ENCODE data around the gene GLUD2.
"Not testable (repeated sequence)": the region's sequence is repeated elsewhere in the genome, so short reads cannot be mapped to it uniquely, and the experiment has no call there.

GLUD2 gene

DNA sequence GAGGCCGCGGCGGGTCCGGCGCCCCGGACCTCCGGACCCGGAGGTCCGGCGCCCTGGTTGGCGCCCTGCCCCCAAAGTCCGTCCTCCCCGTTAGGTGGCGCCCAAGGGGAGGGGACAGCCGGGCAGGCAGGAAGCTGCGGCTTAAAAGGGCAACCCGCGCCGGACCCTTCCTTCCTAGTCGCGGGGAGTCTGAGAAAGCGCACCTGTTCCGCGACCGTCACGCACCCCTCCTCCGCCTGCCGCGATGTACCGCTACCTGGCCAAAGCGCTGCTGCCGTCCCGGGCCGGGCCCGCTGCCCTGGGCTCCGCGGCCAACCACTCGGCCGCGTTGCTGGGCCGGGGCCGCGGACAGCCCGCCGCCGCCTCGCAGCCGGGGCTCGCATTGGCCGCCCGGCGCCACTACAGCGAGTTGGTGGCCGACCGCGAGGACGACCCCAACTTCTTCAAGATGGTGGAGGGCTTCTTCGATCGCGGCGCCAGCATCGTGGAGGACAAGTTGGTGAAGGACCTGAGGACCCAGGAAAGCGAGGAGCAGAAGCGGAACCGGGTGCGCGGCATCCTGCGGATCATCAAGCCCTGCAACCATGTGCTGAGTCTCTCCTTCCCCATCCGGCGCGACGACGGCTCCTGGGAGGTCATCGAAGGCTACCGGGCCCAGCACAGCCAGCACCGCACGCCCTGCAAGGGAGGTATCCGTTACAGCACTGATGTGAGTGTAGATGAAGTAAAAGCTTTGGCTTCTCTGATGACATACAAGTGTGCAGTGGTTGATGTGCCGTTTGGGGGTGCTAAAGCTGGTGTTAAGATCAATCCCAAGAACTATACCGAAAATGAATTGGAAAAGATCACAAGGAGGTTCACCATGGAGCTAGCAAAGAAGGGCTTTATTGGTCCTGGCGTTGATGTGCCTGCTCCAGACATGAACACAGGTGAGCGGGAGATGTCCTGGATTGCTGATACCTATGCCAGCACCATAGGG is at the start of gene GLUD2:
Gene GLUD2 (plus strand): TSS at position 170 of the 979 bp plus-strand sequence. CDS start 75 bp downstream, at position 245.
- not testable (repeated sequence) for DNase-seq

- DNase-seq, result no peak
Measured at GRCh38 chrX:120999413-120999812, 48.0 kb upstream of the GLUD2 start.

- no peak for DNase-seq
Measured at GRCh38 chrX:121000589-121000988, 46.8 kb upstream of the GLUD2 start.

DNA sequence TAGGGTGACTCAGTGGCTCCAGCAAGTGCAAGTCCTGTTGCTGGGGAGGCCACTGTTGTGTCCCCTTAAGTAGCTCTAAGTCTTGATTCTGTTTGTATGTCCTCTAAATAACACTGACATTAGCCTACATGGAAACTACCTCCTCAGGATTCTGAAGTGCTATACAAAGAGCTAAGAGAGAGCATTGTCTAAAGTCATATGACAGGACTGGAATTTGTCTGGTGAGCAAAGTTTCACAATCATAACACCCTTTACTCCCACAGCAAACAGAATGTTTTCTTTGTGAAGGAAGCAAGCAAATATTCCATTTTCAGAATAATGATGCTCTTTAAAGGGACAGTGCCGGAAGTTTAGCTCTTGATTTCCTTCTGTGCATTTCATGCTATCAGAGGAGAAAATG is 38.5 kb upstream of the GLUD2 start:
- DNase-seq, result no peak

- DNase-seq, result no peak
Measured at GRCh38 chrX:121009764-121010163, 37.6 kb upstream of the GLUD2 start.

- no peak for DNase-seq
Measured at GRCh38 chrX:121010218-121010617, 37.2 kb upstream of the GLUD2 start.

DNA sequence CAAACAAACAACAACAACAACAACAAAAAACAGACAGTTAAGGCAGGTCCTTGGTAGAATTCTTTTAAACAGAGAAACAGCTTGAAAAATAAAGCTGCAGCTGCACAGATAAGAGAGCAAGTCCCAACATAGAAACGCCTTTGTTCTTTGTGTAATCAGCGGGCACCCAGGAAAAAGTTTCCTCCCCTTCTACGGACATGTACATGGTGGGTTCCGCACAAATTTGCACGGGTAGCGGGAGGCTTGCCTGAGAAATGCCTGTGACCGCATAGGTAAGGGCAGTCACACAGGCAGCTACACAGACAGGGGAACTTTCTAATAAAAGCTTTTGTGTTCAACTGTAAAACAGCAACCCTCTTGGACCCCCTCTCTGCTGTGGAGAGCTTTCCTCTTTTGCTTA is 36.2 kb upstream of the GLUD2 start:
- DNase-seq, result no peak

DNA sequence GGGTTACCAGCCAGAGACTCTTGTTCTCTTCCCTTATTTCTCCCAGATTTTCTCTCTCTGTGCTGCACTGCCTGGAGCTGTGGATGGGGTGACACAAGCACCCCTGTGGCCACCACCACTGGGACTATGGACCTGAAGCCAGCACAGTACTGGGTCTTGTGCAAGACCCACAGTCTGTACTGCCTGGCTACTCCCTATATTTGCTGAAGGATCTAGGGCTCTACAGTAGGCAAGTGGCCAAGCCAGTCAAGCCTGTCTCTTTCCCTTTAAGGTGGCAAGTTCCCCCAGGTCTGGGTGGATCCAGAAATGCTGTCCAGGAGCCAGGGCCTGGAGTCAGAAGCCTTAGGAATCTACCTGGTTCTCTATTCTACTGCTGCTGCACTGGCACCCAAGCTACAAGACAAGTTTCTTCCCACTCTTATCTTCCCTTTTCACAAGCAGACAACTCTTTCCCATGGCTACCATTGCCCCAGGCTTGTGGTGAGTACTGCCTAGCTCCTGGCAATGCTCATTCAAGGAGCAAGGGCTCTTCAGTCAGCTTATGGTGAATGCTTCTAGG is 33.4 kb upstream of the GLUD2 start:
- DNase-seq, result no peak

GRCh38 chrX:121014826-121015225 is 32.6 kb upstream of the GLUD2 start:
- no peak for DNase-seq

DNA sequence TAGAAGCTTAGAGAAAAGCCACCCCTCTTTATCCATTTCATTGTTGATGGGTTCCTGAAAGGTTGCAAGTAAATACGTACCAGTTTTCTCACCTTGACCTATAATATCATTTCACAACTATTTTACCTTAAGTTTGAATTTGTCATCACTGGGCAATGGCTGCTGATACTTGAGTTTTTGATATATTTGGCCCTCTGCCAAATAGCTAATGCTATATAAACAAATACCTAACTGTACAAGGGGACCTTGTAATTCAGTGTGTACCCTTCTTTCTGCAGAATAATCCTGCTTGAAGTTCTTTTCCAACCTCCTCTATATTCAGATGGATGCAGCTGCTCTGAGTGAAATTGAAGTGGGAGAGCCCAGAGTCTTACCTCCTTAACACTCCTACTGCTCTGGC is 19.0 kb upstream of the GLUD2 start:
- DNase-seq, result no peak

GRCh38 chrX:121030083-121030482 is 17.3 kb upstream of the GLUD2 start:
- no peak for DNase-seq

DNA sequence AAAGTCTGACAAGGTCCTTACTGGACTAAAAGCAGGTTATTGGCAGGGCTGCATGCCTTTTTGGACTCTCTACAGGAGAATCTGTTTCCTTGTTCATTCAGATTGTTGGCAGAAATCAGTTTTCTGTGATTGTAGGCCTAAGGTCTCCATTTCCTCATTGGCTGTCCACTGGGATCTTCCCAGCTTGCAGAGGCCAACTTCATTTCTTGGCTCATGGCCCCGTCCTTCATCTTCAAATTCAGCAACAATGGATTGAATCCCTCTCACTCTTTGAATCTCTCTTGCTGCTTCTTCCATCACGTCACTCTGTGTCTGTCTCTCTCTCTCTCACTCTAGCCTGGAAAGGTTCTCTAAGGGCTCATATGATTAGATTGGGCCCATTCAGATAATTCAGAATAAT is 14.9 kb upstream of the GLUD2 start:
- no peak for DNase-seq

GRCh38 chrX:121036137-121036536 is 11.3 kb upstream of the GLUD2 start:
- DNase-seq, result no peak

DNA sequence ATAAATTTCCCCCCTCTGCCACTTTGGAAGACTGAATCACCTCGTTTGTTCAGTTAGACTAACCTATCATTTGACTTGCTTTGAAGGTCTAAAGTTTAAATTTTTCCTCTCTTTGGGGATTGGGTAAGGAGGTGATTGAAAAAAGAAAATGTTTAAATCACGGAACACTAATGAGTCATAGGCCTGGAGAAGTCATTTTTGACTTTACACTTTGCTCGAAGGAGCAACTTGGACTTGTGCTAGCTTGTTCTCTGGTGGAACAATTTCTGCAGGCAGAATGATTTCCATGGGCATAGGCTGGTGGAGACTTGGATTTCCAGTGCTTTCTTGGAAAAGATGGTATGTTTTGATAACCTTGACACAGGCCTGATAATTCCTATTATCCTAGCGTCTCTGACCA is 10.5 kb upstream of the GLUD2 start:
- no peak for DNase-seq

GRCh38 chrX:121050781-121051180 is 3.4 kb downstream of the GLUD2 start:
- no peak for DNase-seq

DNA sequence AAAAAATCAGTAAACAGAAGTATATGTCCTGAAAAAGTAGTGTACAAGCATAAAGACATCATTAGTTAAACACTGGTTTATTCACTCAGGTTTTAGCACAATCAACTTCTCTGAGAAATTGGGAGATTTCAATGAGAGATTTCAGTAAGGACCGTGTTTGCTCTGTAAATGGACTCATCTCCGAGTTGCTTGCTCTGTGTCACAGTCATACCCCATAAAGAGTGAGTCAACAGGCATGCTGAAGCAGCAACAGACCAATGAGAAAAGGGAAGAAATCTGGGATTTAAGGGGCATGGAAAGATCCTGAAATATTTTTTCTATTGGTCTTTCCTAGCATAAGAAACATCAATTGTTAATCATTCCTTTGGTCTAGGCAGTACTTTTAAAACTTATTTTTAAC is 4.7 kb downstream of the GLUD2 start:
- DNase-seq, result no peak

- DNase-seq, result no peak
Measured at GRCh38 chrX:121062289-121062688, 14.9 kb downstream of the GLUD2 start.

GRCh38 chrX:121064579-121064978 is 17.2 kb downstream of the GLUD2 start:
- DNase-seq, result no peak

DNA sequence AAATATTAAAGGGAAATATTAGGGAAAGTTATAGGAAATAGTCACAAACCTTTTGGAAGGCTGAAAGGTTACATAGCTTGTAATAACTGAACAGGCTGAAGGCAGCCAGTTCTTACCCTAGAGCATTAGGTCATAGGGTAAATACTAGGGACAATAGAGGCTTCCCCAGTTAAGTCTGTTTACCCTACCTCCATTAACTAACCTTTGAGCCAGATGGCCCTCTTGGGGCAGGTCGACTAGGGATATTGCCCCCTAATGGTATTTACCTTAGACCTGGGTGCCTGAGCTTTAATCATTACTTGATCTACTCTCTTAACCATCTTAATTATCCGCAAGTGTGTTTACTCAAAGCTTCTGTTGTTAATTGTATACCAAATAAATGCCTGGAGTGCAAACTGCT is 36.8 kb downstream of the GLUD2 start:
- not testable (repeated sequence) for DNase-seq

- no peak for DNase-seq
Measured at GRCh38 chrX:121084903-121085611, 37.6 kb downstream of the GLUD2 start.

GRCh38 chrX:121085612-121086010 is 38.2 kb downstream of the GLUD2 start:
- no peak for DNase-seq

- DNase-seq, result no peak
Measured at GRCh38 chrX:121093011-121093410, 45.6 kb downstream of the GLUD2 start.

Measured in NK-92 treated with Interleukin-12 subunit alpha and Interleukin-12 subunit beta, amount 100 ng/mL, for 24 hours (cell line).